K562 (cell line): ENCODE results near the gene LZTS2. TPM values are rescaled to one million over a fixed set of nuclear protein-coding genes. Genes with fewer than 3 reads are reported as not detected.

ENCODE experiments used
- CSDE1 ChIP-seq, 2 experiments: fragments of 450-650 bp; IDR thresholded peaks; 2 replicates each; pipeline ENCODE4 v1.6.1; 2016; ENCODE audit warnings: mild to moderate bottlenecking in 1 of 2
- MIER1 ChIP-seq: fragments of 450-650 bp; IDR thresholded peaks from 2 replicates; pipeline ENCODE4 v1.6.1; 2016; ENCODE audit warnings: antibody characterized with exemption, mild to moderate bottlenecking, low read depth
- NCOA4 ChIP-seq: fragments of 450-650 bp; IDR thresholded peaks from 2 replicates; pipeline ENCODE4 v1.6.1; 2018; ENCODE audit warnings: mild to moderate bottlenecking; ENCODE audit not compliant: partially characterized antibody
- RBM14 ChIP-seq: fragments of 200-400 bp; formaldehyde crosslinking; IDR thresholded peaks from 2 replicates; pipeline ENCODE4 v1.6.1; 2018; ENCODE audit warnings: low read depth, mild to moderate bottlenecking, low read length, moderate library complexity, borderline replicate concordance; ENCODE audit not compliant: insufficient read depth
- REST ChIP-seq, 2 experiments: fragments of 450-650 bp; formaldehyde crosslinking in 1 of 2; IDR thresholded peaks; 2 replicates each; pipeline versions ENCODE4 v1.4.0 to v1.6.1; 2014 to 2020; ENCODE audit warnings: mild to moderate bottlenecking in 2 of 2, borderline replicate concordance in 1 of 2, low read depth in 1 of 2
- RUNX1 ChIP-seq: sonication (generic); IDR thresholded peaks from 2 replicates; pipeline ENCODE4 v1.6.1; 2016; ENCODE audit warnings: antibody characterized with exemption, low read depth
- SIN3A ChIP-seq, 2 experiments: fragments of 150-350 bp in 1 of 2; IDR thresholded peaks; 2 replicates each; pipeline ENCODE4 v1.6.1; 2011 to 2016; ENCODE audit warnings: borderline replicate concordance in 2 of 2, low read depth in 2 of 2, low read length in 2 of 2, mild to moderate bottlenecking in 2 of 2, moderate library complexity in 2 of 2; ENCODE audit not compliant: control insufficient read depth in 1 of 2
- SOX6 ChIP-seq: fragments of 450-650 bp; IDR thresholded peaks from 2 replicates; pipeline ENCODE4 v1.6.1; 2014; ENCODE audit warnings: mild to moderate bottlenecking
- TCF7 ChIP-seq: sonication (generic); IDR thresholded peaks from 2 replicates; pipeline ENCODE4 v1.6.1; 2016; ENCODE audit warnings: antibody characterized with exemption, borderline replicate concordance
- THRA ChIP-seq: fragments of 450-650 bp; IDR thresholded peaks from 2 replicates; pipeline ENCODE4 v1.6.1; 2017; ENCODE audit warnings: mild to moderate bottlenecking, moderate library complexity
- ZBTB34 ChIP-seq: fragments of 250-450 bp; sonication (Bioruptor Pico); IDR thresholded peaks from 2 replicates; pipeline ENCODE4 v1.8.0; 2021; ENCODE audit warnings: mild to moderate bottlenecking, moderate library complexity
- ZKSCAN3 ChIP-seq: fragments of 250-450 bp; sonication (Bioruptor Pico); IDR thresholded peaks from 2 replicates; pipeline ENCODE4 v1.4.0; 2020
- ZNF41 ChIP-seq: fragments of 250-450 bp; sonication (Bioruptor Pico); conservative IDR thresholded peaks from 2 replicates; pipeline ENCODE4 v1.4.0; 2020; ENCODE audit warnings: mild to moderate bottlenecking
- polyA plus RNA-seq, 8 experiments: library from polyadenylated mRNA; depleted of rRNA in 4 of 8; stranded (reverse) in 5 of 8; unstranded in 3 of 8; fragments of >200 nt; fragmentation: Nextera tagmentation in 2 of 8; fragmentation: Illumina TruSeq in 1 of 8; extraction: Ambion mirVana in 2 of 8; extraction: Trizol in 1 of 8; gene quantifications; 2 replicates each; pipeline versions ENCODE4 v1.2.1 to v1.2.3, GENCODE V29; 2011 to 2014; ENCODE audit warnings: inconsistent platforms in 1 of 8, missing spikeins in 1 of 8
- total RNA-seq, 7 experiments: library from RNA; depleted of rRNA in 6 of 7; stranded (reverse); fragments of >200 nt in 6 of 7; fragmentation: Illumina TruSeq in 2 of 7; extraction: Trizol in 2 of 7; gene quantifications; 2 replicates each; pipeline versions ENCODE4 v1.2.1 to v1.2.3, GENCODE V29; 2011 to 2021; ENCODE audit warnings: low replicate concordance in 1 of 7
- TF ChIP-seq, protein P1 (sequence below): fragments of 450-650 bp; formaldehyde crosslinking; IDR thresholded peaks from 2 replicates; pipeline ENCODE4 v1.4.0; 2022; ENCODE audit warnings: missing genetic modification characterization

Gene LZTS2
- total and polyA plus RNA-seq, 9 of the 15 experiments (the other 6 are each of a cell fraction or from before 2014, with no cell fraction given), result 0.23 to 42.5 (median 14.7) TPM

- TF ChIP-seq THRA (no peak), CSDE1 (IDR thresholded peaks at IDR 0.05) (no peak), NCOA4 (no peak), REST (IDR thresholded peaks at IDR 0.05; ENCODE audit: borderline replicate concordance) (no peak), REST (CRISPR knock-in tag; IDR thresholded peaks at IDR 0.05; ENCODE audit: low read depth) (no peak), TCF7 (no peak), MIER1 (no peak), ZBTB34 (no peak), RBM14 (no peak), ZNF41 (CRISPR knock-in tag) (no peak), RUNX1 (no peak), SIN3A (IDR thresholded peaks at IDR 0.05; ENCODE audit: borderline replicate concordance in 2 of 2, control insufficient read depth in 1 of 2, low read depth in 2 of 2, low read length in 2 of 2) (no peak), SOX6 (0 out of 2 replicates have a peak, but pooled peaks have one; percentile 25), ZKSCAN3 (no peak)
- TF ChIP-seq, protein P1, sequence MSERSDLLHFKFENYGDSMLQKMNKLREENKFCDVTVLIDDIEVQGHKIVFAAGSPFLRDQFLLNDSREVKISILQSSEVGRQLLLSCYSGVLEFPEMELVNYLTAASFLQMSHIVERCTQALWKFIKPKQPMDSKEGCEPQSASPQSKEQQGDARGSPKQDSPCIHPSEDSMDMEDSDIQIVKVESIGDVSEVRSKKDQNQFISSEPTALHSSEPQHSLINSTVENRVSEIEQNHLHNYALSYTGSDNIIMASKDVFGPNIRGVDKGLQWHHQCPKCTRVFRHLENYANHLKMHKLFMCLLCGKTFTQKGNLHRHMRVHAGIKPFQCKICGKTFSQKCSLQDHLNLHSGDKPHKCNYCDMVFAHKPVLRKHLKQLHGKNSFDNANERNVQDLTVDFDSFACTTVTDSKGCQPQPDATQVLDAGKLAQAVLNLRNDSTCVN (CRISPR knock-in tag), result no peak
Measured at GRCh38 chr10:101011517-101012423, 12.2 kb downstream of the LZTS2 start (continued).
